GM21717 (cell line): ENCODE data around the gene CASKIN1.
A peak's percentile ranks its signal among the peaks of the same experiment; 100 is the strongest.
"Not testable (repeated sequence)": the region's sequence is repeated elsewhere in the genome, so short reads cannot be mapped to it uniquely, and the experiment has no call there.

Source experiments
- ATAC-seq: cut with Tn5 transposase; IDR thresholded peaks from one replicate; pipeline ENCODE4 v1.9.1; 2021; ENCODE audit warnings: mild to moderate bottlenecking, moderate library complexity; ENCODE audit not compliant: unreplicated experiment

CASKIN1 gene

DNA sequence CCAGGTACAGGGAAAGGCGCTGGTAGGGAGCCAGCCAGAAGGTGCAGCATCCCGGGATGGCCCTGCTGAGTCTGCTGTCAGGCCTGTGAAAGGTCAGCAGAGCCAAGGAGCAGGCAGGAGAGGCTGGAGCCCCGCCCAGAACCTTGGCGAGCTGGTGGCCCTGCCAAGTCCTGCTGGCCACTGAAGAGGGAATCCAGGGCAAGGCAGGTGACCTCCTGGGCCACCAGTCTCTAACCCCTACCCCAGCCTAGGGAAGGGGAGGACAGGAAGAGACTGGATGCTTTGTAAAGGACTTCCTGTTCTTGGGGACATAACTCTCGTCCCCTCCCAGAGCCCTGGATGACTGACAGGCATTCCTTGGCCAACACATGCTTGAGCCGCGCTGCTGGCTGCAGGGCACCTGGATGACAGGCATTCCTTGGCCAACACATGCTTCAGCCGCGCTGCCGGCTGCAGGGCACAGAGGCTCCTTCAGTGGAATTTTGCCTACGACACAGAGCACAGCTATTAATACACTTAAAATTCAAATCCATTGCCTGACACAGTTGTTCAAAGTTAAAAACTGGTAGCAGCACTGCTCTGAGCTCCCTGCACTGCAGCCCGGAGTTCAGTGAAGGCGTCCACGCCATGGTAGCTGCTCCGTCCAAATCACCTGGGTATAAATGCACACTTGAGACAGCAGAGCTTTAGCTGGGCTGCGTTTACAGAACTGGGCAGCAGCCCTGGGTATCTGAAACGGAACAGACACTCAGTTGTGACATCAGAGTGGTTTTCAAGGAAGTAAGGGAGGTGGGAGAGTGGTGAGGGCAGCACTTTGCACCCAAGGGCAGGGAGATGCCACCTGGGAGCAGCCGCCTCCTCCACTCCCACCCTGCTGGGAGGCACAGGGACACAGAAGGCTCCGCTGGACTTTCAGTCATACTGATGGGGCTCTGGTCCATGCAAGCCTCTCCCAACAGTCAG is 16.2 kb upstream of the CASKIN1 start:
- ATAC-seq = no peak

DNA sequence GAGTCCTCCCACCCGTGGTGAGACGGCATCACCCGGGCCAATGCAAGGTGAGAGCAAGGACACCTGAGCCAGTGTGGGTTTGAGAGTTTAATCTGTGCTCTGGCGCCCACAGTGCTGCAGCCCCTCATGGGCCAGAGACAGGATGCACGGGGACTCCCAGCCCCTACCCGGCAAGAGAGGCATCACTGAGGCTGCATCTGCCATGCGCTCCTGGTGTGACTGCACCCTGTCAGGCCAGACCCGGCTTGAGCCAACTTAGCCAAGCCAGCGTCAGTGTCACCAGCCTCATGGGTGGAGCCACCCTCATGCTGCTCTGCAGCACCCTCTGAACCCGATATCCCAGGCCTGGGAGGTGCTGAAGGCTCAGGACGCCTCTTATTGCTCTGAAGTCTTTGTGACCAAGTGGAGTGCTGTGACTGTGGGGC is 15.5 kb upstream of the CASKIN1 start:
- no peak for ATAC-seq

DNA sequence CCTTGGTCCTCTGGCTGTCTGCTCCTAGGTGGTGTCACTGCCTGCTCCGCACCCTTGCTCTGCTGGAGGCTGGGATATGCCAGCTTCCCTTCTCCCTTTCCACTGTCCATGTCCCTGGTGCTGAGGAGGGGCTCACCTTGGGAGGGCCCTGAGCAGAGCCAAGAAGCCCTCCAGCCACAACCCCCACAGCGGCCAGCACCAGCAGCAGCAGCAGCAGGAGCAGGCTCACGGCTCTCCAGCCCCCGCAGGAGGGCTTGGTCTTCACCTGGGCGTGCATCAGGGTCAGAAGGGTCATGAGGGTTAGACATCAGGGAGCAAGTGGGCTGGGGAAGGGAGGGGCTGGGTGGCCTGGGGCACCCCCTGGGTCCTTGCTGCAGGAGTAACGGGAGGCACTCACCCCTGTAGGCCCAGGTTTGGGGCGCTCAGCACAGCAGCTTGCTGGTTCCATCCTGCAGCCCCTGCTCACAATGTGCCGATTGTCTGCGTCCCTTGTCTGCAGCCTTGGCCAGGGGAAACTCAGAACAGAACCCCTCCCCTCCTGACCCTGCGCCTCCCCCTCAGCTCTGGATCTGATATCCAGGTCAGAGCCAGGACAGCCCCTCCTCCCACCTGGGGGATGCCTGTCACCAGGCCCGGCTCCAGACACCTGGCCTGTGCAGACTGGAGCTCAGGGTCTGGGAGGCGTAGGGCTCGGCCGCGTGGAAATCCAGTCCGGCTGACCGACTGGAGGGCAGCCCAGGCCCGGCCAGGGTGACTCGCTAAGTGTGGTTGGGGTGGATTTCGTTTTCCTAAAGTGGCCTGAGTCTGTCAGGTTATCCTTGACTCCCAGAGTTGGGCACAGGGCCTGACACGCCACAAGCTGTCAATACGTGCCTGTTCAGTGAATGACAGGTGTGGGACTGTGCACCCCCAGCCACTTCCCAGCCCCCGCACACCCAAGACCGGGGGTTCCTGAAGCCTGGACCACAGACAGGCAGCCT is 14.3 kb upstream of the CASKIN1 start, which contains the start of gene BRICD5:
TSS of gene BRICD5 (minus strand) at position 478 of the 980 bp plus-strand sequence. CDS start at position 448, 30 bp downstream.
- ATAC-seq = no peak

DNA sequence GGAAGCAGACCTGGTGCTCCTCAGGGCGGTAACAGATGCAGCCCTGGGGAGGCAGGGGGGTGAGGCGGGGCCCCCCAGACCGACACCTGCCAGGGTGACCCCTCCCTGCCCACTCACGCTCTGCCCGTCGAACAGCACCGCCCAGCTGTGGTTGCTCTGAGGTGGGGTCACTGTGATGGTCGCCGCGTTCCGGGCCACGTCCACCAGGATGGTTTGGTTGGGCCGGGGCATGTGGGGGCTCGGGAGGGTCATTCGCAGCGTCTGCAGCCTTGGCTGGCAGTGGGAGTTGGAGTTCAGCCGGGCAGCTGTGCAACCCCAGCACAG is 13.6 kb upstream of the CASKIN1 start:
- no peak for ATAC-seq

DNA sequence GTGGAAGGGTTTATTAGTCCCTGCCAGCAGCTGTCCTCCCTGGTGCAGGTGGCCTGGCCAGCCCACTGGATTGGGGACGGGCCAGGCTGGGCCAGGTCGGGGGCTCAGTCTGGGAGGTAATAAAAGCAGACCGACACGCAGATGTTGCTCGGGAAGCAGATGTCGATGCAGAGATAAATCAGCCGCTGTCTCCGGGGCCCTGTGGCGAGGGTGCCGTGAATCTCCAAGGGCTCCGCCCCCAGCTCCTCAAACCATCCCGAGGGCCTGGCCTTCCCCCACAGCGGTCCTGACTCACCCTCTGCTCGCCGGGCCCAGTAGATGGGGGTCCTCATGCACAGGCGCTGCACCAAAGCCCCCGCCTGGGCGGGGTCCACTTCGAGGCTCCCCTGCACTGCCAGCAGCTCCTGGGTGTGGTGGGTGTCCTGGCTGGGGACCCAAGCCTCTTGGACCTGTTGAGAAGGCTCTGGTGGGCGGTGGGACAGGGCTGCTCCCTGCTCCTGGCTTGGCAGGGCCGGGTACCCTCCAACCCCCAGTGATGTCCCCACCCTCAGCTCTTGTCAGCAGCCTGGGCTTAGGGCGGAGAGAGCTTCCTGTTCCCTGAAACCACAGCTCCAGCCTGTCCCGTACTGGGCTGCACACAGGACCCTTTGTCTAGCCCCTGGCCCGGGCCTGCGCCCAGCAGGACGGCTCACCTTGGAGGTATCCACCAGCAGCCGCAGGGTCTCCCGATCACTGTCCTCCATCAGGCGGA is 13.0 kb upstream of the CASKIN1 start:
- ATAC-seq = no peak

DNA sequence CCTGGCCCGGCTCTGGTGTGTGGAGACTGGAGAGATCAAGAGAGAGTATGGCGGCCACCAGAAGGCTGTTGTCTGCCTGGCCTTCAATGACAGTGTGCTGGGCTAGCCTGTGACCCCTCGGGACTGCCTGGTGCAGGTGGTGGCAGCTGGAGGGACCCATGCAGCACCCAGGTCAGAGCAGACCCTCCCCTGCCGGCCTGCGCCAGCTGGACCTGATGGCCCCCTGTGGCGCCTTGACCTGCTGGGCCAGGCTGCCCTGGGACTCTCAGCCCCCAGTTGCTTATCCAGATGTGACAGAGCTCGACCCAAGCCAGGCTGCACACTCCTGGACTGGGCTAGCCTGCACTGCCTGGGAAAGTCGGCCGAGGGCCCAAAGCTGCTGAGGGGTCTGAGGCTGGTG is 12.4 kb upstream of the CASKIN1 start:
- no peak for ATAC-seq

DNA sequence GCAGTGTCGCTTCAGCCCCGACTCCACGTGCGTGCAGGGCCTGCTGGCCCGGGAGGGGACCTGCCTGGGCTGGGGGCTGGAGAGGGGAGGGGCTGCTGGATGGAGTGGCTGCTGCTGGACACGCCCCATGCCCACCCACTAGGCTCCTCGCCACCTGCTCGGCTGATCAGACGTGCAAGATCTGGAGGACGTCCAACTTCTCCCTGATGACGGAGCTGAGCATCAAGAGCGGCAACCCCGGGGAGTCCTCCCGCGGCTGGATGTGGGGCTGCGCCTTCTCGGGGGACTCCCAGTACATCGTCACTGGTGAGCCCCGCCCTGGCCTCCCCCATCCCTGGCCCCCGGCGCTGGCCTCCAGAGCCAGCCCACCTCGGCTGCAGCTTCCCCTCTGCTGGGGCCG is 11.9 kb upstream of the CASKIN1 start:
- ATAC-seq = no peak

DNA sequence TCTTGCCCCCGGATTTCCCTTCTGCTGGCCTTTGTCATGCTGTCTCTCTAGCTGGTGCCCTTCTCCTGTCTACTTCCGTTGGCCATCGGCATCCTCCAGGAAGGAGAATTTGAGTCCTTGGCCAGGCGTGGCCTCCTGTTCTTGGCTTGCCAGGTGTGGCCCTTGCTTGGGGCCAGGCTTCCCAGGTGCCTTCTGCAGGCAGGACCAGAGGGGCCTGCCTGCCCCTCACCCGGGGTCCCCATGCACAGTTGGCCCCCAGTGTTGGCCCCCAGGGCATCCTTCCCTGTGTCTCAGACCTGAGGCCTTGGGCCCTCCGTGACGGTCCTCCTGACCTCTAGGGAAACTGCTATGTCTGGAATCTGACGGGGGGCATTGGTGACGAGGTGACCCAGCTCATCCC is 11.5 kb upstream of the CASKIN1 start:
- no peak for ATAC-seq

DNA sequence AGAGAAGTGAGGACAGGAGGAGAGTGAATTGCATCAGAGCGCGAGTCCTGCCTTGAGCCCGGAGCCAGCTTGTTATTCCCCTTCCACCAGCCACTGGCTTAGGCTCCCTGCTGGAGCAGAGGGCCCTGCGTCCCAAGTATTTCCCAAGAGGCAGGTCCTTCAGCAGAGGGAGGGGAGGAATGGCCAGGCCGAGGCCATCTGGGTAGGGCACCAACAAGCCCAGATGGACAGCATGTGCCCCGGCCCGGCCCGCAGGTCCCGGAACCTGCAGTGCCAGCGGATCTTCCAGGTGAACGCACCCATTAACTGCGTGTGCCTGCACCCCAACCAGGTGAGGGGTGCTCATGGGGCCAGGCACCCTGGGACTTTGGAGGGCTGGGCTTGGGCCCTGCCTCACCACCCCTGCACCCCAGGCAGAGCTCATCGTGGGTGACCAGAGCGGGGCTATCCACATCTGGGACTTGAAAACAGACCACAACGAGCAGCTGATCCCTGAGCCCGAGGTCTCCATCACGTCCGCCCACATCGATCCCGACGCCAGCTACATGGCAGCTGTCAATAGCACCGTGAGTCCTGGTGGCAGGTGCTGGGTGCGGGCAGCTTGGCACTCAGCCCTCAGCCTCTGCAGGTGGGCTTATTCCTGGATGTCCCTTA is 10.5 kb upstream of the CASKIN1 start:
- no peak for ATAC-seq

DNA sequence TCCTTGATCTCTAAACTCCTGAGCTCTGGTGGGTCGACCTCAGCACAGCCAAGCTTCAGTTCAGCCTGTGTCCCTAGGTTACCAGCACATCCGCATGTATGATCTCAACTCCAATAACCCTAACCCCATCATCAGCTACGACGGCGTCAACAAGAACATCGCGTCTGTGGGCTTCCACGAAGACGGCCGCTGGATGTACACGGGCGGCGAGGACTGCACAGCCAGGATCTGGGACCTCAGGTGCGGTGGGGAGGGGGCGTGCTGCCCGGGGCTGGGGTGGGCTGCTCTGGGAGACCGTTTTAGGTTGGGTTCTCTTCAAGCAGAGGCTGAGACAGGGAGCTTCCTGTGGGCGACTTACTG is 10.0 kb upstream of the CASKIN1 start:
- ATAC-seq = no peak

DNA sequence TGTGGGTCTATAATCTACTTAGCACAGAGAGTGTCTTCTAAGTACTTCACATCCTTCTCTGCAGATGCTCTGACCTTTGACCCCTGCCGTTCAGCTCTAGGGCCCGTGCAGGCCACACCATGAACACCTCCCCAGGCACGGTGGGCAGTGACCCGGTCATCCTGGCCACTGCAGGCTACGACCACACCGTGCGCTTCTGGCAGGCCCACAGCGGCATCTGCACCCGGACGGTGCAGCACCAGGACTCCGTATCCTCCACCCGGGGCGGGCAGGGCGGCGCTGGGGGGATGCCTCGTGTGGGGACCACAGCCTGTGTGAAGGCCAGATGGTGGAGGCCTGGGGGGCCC is 9.5 kb upstream of the CASKIN1 start:
- ATAC-seq = peak; percentile 12

DNA sequence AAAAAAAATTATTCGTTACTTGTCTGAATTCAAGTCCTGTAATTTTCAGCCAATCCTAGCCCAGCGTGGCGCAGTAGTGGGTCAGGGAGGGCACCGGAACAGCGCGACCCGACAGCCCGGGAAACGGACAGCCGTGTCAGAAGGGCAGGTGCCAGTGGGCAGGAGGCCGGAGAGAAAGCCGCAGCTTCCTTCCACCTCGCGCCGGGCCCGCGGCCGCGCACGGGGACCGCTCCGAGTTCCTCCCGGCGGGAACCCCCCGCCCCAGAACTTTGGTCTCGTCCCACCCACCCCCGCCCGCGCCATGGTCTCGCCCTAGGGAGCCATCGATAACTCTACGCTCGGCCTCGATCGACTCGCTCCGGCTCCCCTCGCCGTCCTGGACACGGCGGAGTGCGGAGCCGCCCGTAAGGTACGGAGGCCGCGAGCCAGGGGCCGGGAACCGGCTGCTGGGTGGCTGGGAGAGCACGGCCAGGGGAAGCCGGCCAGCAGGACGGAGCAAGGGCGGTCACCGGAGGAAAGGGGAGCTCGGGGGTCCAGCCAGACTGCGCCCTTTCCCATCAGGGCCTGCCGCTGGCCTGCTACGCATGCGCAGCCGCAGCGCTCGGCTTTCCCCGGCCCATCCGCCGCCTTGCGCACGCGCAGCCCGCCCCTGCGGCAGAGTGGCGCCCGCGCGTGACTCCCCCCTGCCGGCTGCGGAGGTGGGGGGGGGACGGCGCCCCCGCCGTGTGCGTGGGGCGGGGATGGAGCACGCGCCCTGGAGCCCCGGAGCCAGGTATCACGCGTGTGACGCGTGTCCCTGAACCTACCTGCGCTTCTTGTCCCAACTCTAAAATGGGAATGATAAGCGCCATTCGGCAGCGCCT is 8.9 kb upstream of the CASKIN1 start, which contains the start of gene MLST8:
TSS of gene MLST8 (plus strand) at position 351 of the 863 bp plus-strand sequence. CDS start 632 bp downstream, outside the sequence.
- ATAC-seq = peak; percentile 43

DNA sequence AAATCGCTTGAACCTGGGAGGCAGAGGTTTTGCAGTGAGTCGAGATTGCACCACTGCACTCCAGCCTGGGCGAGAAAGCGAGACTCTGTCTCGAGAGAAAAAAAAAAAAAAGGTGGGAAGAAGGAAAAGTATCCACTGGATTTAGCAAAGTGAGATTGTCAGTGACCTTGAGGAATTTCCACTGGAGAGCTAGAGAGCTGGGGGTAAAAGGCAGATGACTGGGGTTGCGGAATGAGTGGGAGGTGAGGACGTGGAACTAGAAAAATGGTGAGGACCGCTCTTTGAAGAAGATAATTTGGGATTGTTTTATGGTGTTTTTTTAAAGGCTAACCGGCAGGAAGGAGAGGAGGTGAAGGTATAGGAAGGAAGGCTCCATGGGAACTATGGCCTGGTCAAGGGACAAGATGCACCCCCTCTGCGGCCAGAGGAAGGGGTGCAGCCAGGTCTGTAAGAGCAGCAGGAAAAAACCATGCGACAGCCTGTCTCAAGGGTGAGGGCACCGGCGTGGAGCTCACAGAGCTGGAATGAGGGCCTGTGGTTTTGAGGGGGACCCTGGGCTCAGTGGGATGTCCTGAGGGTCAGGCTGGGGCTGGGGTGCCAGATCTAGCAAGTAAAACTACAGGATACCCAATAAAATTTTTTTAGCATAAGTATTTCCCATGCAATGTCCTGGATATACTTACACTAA is 8.2 kb upstream of the CASKIN1 start:
- ATAC-seq = no peak

DNA sequence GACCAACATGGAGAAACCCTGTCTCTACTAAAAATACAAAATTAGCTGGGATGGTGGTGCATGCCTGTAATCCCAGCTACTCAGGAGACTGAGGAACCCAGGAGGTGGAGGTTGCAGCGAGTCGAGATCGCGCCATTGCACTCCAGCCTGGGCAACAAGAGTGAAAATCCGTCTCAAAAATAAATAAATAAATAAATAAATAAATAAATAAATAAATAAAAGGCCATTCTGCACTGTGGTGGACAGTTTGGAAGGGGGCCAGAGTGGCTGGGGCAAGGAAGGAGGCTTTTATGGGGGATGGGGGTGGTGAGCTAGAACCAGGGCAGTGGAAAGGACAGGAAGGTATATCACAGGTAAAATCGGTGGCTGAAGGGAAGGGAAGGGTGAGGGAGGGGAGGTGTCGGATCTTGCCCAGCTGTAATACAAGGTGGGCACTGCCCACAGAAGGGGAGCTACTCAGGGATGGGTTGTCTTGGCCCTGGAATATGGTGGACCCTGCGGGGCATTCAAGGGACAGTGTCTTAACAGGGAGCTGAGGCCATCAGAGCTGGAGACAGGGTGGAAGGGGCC is 6.8 kb upstream of the CASKIN1 start:
- ATAC-seq = not testable (repeated sequence)

DNA sequence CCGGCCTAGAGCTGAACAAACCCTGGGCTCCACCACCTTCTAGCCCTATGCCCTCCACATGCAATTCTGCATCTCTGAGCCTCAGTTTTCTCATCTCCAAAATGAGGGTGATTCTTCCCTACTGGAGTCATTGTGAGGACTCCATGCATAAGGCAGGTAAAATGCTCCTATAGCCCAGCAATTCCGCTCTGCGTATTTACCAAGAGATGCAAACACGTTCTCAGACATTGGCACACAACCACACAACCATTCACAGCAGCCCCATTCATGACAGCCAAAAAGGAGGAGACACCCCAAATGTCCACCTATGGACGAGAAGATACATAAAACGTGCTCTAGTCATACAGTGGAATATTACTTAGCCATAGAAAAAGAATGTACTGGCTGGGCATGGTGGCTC is 3.9 kb upstream of the CASKIN1 start:
- no peak for ATAC-seq

DNA sequence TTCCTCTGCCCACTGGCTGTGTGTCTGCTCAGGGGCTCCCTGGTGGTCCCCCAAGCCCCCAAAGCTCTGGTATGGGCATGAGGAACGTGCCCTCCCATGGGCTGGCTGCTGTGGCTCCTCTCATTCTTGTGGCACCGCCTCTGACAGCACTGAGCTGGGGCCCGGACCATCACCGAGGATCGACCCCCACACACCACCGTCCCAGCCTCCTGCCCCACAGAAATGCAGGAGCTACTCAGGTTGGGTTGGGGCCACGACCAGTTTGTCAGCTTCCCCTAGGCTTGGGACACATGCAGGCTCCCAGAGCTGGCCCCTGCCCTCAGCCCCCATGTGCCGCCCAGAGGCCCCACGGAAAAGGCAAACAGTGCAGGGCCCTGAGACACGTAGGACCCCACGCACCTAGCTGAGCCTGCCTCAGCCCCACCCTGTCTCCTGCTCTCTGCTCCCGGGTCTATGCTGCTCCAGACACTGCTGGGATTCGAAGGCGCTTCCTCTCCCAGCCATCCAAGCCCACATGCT is 3.3 kb upstream of the CASKIN1 start:
- ATAC-seq = no peak

DNA sequence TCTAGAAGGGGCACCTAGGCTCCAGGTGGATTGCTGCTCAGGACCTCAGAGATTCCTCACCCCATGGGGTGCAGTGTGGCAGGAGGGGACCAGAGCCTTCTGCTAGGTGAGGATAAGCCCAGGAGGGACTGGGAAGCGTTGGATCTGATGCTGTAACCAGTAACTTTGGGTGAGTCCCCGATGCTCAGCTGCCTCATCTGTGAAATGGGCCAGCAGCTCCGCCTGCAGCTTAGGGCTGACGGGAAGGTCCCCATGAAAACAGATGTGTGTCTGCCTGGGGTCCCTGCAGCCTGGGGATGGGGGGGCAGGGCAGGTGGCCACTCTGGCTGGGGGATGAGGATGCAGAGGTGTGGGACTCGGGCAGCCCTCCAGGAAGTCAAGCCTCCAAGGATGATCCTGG is 2.7 kb upstream of the CASKIN1 start:
- no peak for ATAC-seq

DNA sequence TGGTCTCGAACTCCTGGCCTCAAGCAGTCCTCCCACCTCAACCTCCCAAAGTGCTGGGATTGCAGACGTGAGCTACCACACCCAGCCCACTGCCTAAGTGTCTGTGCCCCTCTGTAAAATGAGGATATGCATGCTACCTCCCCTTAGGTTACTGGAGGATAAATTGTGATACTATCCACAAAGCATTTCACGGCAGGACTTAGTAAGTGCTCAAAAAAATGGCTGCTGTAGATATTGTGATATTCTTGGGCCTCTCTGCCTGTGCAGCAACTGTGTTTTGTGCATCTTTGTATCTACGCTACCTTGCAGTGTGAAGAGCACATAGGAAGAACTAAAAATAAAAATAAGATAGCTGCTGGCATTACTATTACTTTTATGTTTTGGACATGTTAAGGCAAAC is 1.9 kb upstream of the CASKIN1 start:
- ATAC-seq = no peak
